Measurements from ENCODE around the gene RAPGEF2.
A peak's percentile ranks its signal among the peaks of the same experiment; 100 is the strongest.
"Not testable (repeated sequence)": the region's sequence is repeated elsewhere in the genome, so short reads cannot be mapped to it uniquely, and the experiment has no call there.

The RAPGEF2 gene

GRCh38 chr4:159160242-159160641 lies 57.4 kb downstream of the RAPGEF2 start:
- DNase-seq (ENCODE audit: low spot score) = no peak

- not testable (repeated sequence) for DNase-seq (ENCODE audit: low spot score)
Observed at GRCh38 chr4:159161436-159161835, 58.6 kb downstream of the RAPGEF2 start.

- no peak for DNase-seq (ENCODE audit: low spot score)
Observed at GRCh38 chr4:159162576-159162975, 59.7 kb downstream of the RAPGEF2 start.

GRCh38 chr4:159163521-159163920 lies 60.6 kb downstream of the RAPGEF2 start:
- no peak for DNase-seq (ENCODE audit: low spot score)

GRCh38 chr4:159169404-159170302 lies 66.8 kb downstream of the RAPGEF2 start:
- no peak for DNase-seq (ENCODE audit: low spot score)

GRCh38 chr4:159171287-159171686 lies 68.4 kb downstream of the RAPGEF2 start:
- no peak for DNase-seq (ENCODE audit: low spot score)

GRCh38 chr4:159173886-159174285 lies 71.0 kb downstream of the RAPGEF2 start:
- no peak for DNase-seq (ENCODE audit: low spot score)

GRCh38 chr4:159174645-159175084 lies 71.8 kb downstream of the RAPGEF2 start:
- no peak for DNase-seq (ENCODE audit: low spot score)

GRCh38 chr4:159175085-159175988 lies 72.5 kb downstream of the RAPGEF2 start:
- peak; percentile 86 for DNase-seq (ENCODE audit: low spot score)

- DNase-seq (ENCODE audit: low spot score) = no peak
Observed at GRCh38 chr4:159175989-159176375, 73.1 kb downstream of the RAPGEF2 start.

GRCh38 chr4:159177265-159178150 lies 74.6 kb downstream of the RAPGEF2 start:
- DNase-seq (ENCODE audit: low spot score) = no peak

- no peak for DNase-seq (ENCODE audit: low spot score)
Observed at GRCh38 chr4:159178151-159178546, 75.3 kb downstream of the RAPGEF2 start.

- DNase-seq (ENCODE audit: low spot score) = no peak
Observed at GRCh38 chr4:159178979-159179969, 76.4 kb downstream of the RAPGEF2 start.

GRCh38 chr4:159183885-159184605 lies 81.2 kb downstream of the RAPGEF2 start:
- not testable (repeated sequence) for DNase-seq (ENCODE audit: low spot score)

- DNase-seq (ENCODE audit: low spot score) = no peak
Observed at GRCh38 chr4:159185591-159186023, 82.7 kb downstream of the RAPGEF2 start.

GRCh38 chr4:159188646-159189045 lies 85.8 kb downstream of the RAPGEF2 start:
- no peak for DNase-seq (ENCODE audit: low spot score)

- DNase-seq (ENCODE audit: low spot score) = no peak
Observed at GRCh38 chr4:159190651-159191050, 87.8 kb downstream of the RAPGEF2 start.

- no peak for DNase-seq (ENCODE audit: low spot score)
Observed at GRCh38 chr4:159191989-159192388, 89.1 kb downstream of the RAPGEF2 start.

GRCh38 chr4:159193046-159193620 lies 90.3 kb downstream of the RAPGEF2 start:
- no peak for DNase-seq (ENCODE audit: low spot score)
